Epithelial cell of prostate (primary cell): ENCODE results near the gene TNP1.
A peak's percentile ranks its signal among the peaks of the same experiment; 100 is the strongest.

Experiments
- DNase-seq: peaks from one replicate; pipeline ENCODE4 v3.0.0-alpha.2; 2011; ENCODE audit warnings: low read depth, low spot score
- H3K27ac ChIP-seq: fragments of 450-650 bp; 2 replicates; pipeline ENCODE4 v1.5.1; 2017; ENCODE audit warnings: mild to moderate bottlenecking

Gene TNP1

DNA sequence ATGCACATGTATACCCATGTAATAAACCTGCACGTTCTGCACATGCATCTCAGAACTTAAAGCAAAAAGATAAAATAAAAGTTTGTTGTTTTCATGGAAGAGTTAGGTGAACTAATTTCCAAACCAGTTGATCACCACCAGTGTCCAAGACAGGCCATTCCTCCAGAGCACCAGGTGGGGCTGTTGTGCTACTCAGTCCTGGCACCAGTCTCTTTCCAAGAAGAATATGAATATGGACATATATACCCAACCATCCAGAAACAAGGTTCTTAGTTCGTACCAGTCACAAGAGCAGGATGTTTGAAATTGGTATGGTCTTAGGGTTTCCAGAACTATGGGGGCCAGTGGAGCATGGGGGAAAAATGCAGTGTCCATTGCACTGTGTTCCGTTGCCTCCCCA lies 17.2 kb upstream of the TNP1 start:
- DNase-seq: no peak
- no peak overlapping the region for H3K27ac ChIP-seq

DNA sequence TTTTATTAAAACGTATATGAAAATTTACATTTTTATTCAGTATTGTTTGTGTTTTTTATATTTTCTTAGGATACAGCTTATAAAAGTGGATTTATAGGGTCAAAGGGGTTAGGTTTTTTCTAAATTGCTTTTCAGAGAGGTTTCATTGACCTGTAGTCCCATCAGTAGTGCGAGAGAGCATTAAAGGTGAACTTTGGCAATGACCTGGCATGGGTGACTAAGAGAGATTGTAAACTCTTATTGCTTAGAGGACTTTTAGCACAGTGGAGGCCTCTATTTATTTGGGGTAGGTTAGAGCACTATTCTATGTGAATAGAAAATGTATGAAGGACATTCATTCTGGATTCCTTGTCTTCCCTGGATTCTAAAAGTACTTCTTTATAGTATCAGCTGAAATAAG lies 16.0 kb upstream of the TNP1 start:
- no peak for DNase-seq
- no peak overlapping the region for H3K27ac ChIP-seq

DNA sequence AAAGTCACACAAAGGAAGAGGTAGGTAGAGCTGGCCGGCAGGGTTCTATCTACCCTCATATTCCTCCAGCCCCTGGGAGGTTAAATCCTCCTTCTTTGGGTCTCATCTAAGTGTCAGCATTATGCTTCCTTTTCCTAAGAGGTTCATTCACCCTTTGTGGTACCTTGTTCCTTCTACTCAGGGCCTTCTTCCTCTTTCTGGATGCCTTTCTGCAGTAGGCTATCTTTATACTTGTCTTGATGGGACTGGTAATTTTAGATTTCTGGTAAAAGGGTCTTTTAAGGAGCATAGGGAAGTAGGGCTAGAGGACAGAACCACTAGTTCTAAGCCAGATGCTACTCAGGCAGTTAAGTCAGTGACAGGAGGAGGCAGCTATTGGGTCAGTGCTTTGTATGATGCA lies 13.7 kb upstream of the TNP1 start:
- H3K27ac ChIP-seq: no peak overlapping the region
- DNase-seq: no peak

DNA sequence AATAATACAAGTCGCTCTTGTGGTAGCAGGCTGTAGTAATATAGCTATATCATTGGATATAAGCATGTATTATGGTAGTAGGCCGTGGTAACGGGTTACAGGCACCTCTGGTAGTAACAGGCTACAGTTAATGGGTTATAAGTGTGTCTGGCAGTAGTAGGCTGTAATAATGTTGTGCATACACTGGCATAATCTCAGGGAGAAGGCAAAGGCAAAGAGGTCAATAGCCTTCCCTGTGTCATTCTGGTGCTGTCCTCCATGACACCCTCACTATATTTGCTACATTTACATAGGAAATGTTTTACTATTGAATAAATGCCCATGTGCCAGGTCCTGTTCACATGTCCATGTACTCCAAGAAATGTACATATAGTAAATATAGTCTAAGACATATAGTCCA lies 12.8 kb upstream of the TNP1 start:
- H3K27ac ChIP-seq: no peak overlapping the region
- no peak for DNase-seq

DNA sequence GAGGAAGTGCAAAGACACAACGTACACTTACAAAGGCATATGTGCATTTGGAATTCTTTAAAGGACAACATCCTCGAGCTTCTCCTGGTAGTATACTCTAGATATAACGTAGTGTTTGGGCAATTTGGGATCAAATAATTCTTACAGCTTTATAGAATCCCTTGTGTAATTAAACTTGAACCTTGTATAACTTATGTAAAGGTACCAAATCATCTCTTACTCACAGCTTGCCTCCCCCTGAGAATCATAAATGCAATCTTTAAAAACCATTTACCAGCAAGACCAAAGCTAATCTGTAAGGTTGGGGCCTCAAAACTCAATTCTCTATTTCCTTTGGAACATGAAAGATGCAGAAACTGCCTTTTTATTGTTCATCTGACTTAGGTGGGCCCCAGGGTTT lies 12.2 kb upstream of the TNP1 start:
- no peak for DNase-seq
- H3K27ac ChIP-seq: no peak overlapping the region

DNA sequence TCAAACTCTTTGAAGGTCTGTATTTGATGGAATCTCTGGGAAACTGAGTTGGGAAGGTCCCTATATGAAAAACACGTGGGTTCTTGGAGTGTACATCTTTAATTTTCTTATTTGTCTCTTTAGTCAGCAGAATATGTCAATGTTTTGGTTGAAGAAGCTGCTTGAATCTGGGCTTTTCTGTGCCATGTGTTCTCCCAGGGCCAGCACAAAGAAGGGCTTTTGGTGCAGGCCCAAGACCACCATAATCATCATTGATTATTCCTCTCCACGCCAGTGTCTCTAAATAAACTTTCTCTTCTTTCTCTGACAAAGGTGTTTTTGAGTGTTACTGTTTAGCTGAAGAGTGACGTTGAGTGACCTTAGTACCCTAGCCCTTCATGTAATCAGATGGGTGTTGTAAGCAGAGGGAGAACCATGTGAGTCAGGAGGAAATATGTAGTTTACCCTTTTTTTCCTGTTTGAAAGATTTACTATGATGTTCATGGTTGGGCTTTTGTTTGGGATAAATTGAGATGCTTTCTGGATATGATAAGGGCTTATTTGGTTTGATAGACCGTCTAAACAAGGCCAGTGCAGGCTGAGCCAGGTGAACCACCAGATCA lies 11.6 kb upstream of the TNP1 start:
- no peak for DNase-seq
- no peak overlapping the region for H3K27ac ChIP-seq

DNA sequence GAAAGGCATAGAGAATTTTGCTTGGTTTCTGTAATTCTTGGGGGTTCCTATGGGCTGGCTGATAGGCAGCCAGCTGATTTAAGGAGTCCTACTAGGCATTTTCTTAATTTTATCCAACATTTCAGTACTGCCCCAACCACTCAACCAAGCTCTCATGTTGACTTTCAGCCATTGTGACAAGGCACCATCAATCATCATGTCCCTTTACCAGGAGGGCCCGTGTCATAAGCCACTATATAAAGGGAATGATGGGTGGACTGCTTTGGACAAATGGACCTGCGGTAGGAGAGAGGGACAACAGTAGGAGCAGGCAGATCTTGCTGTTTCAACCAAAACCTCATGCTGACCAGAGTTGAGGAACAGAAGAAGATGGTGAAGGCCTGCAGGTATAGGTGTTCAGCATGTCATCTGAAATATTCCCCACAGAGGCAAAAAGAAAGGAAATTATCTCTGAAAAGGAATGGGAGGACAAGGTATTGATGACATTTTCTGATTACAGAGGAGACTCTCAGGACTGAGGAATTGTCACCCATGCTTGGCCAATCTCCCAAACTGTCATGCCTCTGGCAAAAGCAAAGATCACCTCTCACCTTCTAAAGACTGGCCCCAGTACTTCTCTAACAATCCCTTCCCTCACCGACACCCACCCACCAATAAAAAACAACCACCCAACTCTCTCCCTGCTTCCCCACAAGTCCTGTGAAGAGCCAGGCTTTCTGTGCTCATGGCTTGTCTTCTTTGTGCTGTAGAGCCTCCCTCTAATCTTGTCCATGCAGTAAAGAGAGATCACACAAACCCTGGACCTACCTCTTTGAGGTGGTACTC lies 10.9 kb upstream of the TNP1 start:
- DNase-seq: no peak
- H3K27ac ChIP-seq: no peak overlapping the region

DNA sequence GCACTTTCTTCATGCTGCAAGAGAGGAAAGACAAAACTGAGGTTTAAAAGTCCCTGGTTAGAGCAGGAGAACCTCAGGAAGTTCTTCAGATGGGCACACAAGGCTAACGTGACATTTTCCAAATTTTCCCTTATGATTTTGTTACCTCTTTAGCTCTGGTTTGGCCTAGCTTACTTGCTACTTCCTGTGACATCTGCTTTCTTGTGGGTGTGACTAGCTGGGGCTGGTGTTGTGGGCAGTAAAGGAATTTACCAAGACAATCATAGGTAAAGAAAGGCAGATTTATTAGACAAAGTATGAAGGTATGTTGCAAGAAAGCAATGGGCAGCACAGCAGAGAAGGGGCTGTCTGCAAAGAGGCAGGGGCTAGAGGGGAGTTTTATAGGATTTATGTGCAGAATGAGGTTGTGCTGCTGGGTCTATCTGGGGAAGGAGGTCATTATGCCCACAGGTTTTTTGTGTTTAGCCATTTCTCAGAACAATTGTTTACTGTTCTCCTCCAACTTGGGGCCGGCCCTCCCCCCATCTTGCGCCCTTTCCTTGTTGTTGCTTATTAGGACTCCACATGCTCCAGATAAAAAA lies 6.7 kb upstream of the TNP1 start:
- H3K27ac ChIP-seq: no peak overlapping the region
- no peak for DNase-seq

DNA sequence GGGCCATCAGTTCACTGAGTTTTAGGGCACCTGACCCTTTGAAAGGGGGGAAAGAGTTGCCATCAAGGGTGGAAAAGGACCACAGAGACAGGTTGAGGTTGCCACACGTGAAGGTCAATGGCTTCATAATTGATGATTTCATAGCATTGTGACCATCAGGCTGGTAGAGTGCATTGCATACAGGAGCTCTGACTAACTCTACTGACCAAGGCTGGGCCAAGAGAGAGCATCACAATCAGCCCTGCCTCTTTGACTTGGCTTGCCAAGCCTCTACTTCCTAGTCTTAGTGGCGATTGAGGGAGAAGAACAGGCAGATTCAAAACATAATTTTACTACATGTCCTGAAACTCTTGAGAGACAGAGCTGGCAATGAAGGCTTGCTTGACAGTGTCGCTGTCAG lies 5.8 kb upstream of the TNP1 start:
- DNase-seq: no peak

DNA sequence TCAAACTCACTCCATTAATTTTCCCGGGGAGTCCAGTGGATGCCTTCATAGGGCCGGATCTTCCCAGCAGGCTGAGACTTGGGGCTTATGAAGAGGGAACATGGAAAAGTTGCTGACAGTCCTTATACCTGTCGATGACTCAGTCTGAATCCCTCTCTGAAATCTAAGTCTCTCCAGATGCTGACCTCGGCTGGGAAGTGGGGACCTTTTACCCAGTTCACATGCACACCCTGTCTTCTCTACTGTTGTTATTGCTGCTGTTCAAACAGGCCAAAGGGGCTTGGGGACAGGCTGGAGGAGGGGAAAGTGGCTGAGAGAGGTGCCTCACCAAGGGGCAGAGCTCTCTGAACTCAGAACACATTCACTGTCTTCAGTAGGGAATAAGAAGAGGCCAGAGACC lies 4.1 kb upstream of the TNP1 start:
- DNase-seq: no peak
- H3K27ac ChIP-seq: no peak overlapping the region

More for the DNA sequence above, 5.8 kb upstream of the TNP1 start:
- no peak overlapping the region for H3K27ac ChIP-seq

DNA sequence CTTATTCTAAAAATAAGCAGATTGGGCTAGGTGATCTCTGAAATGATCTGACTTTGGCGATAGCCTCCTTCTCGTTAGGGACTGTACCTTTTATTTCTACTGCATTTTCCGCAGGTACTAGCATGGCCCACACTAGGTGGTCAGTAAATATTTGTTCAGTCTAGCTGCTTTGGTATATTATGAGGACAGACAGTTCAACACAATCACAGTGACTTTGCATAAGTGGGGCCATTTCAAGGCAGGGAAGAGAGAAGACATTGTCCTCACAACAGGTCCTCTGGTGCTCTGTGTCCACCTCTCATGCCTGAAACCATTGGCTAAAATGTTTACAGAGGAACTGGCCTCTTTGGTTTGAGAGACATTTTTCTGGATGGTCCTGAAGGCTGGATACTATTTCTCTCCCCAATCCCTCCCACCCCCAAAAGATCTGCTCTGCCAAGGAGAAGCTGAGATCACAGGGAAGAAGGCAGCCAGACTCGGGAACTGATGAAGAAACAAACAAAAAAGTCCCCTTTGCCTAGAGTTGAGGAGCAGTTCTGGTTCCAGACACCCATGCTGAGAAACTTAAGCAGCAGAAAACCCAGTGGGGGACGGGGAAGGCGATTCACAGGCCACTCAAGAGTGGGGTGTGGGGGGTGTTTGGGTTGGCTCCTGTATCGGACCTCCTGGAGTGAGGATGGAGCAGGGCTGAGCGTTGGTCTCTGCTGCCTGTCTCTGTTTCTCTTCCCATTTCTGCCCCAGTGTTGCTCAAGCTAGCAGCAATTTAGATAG lies 2.9 kb upstream of the TNP1 start:
- DNase-seq: no peak
- no peak overlapping the region for H3K27ac ChIP-seq

DNA sequence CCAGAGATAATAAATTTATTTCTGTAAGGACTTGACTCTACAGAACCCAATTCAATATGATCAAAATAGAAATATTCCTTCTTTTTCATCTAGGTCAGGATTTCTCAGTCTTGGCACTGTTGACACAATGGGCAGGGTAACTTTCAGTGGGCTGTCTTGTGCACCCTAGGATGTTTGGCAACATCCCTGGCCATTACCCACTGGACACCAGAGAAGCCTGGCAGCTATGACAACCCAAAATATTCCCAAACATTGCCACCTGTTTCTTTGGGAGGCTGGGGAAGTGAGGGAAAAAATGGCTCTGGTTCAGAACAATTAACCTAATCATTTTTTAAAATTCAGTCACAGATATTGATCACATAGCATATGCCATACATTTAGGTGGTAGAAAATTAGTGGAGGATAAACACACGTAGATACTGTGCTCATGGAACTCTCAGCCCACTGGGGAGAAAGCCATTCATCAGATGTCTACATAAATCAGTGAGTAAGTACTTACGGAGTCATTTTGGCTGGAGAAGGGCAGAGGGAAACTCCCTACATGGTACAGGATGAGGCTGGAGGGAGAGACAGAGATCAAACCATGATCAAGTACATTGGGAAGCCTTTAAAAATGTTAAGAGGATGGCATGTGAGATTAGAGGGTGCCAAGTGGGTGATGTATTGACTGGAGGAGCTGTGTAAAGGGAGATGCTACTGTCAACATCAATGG lies 718 bp upstream of the TNP1 start:
- DNase-seq: no peak
- no peak overlapping the region for H3K27ac ChIP-seq

DNA sequence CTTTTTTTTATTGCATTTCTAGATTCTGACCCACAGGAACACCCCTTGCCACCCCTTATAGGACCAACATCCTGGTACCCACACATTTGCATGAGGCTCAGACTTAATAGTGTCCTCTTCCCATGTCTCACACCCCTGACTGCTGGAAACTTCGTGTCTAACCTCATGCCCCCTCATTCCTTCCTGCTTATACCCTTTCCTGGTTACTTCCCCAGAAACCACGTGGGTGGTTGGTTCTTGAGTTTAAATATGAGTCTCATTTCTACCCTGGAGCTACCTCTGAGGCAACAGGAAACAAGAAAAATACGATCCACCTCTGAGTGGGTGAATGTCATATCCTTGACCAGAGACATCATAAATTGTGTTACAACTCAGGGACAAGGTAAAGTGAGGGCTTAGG lies 1.6 kb downstream of the TNP1 start:
- no peak overlapping the region for H3K27ac ChIP-seq

DNA sequence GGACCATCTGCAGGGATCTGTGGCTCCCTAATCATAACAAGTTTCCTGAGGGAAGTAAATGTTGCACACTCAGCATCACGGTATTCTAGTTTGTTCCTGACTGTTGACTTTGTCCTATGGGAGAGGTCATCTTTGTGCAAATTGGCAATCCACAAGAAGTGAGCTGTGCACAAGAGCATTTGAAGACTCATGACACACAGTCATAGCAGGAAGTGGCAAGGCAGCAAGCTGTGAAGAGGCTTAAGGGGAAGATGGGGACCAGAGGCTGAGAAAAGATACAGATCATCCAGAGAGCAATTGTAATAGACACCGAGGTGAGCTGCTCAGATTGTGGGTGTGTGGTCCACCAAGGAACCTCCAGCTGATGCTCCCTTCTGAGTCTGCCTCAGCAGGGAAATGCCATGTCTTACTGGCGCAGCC lies 2.7 kb downstream of the TNP1 start:
- no peak overlapping the region for H3K27ac ChIP-seq

More for the DNA sequence above, 1.6 kb downstream of the TNP1 start:
- DNase-seq: no peak

DNA sequence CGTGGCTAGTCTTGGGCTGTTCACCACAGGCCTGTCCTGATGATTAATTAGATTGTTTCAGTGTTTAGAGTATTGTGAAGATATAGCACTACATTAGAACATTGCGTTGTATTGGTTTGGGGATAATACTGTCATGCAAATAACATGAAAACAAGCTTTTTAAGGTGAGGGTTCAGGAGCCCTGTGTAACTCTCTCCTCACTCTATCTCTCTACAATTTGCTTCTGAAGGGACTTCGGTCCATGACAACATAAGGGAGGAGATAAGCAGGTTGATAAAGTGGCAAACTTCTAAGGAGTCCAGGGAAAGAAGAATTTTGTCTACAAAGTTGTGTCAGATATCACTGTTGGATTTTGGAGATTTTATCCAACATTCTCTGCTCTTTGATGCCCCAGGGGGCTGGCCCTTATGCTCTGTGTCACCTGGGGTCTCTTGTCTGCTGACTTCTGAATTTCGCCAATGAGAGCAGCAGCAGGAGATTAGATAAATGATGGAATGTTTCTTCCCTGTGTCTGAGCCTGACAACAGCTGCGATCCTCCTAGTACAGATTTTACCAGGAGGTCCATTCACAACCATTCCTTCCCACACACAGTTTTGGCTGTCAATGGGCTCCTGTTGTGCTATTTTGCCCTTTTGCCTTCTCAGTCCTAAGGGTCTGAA lies 3.3 kb downstream of the TNP1 start:
- H3K27ac ChIP-seq: no peak overlapping the region
- no peak for DNase-seq

More for the DNA sequence above, 2.7 kb downstream of the TNP1 start:
- DNase-seq: peak; percentile 10

DNA sequence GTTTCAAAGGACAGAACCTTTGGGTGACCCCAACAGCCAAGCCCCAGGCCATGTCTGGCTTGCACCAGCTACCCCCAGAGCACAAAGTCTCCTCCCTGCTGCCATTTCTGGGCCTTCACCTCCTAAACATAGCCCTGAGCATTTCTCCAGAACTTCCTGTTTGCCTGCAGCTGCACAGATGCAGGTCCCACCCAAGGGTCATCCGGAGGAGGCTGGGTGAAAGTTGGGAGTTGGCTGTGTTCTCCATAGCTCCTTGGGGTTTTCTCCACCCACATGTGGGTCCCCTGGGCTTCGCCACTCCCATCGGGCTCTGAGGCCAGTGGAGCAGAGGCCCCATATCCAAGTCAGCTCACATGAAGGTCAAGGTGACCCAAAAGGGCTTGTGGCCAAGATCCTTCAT lies 4.3 kb downstream of the TNP1 start:
- no peak for DNase-seq
- H3K27ac ChIP-seq: no peak overlapping the region

DNA sequence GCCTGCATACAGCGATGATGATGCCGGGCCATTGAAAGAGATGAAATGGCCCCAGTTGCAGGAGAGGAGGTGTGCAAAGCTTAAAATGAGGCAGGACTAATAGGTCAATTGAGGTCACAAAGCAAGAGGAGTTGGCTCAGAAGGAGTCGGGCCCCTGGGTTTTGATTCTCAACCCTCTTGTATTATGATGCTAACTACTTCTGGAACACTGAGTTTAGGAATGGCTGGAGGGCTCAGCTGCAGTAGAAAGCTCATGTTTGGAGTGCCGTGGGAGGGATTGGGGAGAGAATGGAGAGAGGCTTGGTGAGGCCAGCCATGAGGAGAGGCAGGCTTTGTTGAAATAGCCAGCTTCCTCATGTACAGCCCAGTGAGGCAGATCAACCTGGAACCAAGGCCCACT lies 4.8 kb downstream of the TNP1 start:
- no peak for DNase-seq
- H3K27ac ChIP-seq: no peak overlapping the region

DNA sequence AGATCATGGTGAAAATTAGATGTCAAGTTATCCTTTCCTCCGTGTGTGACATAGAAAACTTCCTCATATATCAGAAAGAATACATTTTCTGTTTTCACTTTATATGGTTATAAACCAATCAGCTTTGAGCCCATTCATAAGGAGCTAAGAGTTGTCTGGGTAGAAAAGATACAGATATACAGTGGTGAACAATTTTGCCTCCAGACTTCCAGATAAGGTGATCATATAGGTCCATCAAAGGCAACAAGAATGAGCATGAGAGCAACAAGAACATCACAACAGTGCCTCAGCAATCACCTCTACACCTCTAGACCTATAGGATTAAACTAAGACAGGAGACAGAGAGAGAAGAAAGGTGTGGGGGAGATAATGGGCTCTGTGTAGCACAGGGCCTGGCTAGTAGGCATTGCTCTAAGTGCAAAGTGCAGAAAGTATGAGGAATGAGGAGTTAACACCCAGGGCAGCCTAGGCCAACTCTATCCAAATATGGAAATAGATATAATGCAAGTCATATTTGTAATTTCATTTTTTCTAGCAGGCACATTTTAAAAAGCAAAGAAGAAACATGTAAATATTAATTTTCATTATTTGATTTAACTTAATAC lies 8.3 kb downstream of the TNP1 start:
- no peak for DNase-seq
- H3K27ac ChIP-seq: no peak overlapping the region

DNA sequence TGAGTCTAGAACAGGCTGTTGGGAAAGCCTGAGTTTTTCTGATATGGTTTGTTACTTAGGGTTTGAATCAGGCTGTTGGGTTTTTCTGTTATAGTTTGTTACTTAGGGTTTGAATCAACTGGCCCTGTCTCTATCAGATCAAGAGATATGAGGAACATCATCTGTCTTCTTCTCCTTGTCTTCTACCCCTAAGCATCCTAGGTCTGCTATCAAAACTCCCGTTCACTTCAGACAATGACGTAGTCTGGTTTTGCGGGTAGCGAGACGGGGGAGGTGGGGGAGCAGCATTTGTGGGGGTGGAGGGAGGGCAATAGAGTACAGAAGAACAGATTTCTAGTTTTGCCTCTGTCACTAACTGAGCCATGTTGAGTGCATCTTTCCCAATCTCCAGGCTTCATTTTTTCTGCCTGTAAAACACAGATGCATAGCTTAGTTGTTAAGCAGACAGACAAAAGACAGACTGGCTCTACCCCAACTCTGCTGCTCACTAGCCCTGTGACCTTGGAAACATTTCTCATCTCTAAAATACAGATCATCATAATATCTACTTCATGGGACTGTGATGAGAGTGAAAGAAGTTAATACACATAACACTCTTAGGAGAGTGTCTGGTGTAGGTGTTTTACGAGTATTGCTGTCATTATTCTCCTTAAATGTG lies 9.1 kb downstream of the TNP1 start:
- no peak for DNase-seq
- no peak overlapping the region for H3K27ac ChIP-seq
